GM18861 (cell line): ENCODE results near the gene SEPTIN12.
"Not testable (repeated sequence)": the region's sequence is repeated elsewhere in the genome, so short reads cannot be mapped to it uniquely, and the experiment has no call there.

ENCODE experiments used
- ATAC-seq: cut with Tn5 transposase; IDR thresholded peaks from one replicate; pipeline ENCODE4 v1.9.1; 2021; ENCODE audit not compliant: unreplicated experiment

SEPTIN12 gene

GRCh38 chr16:4785758-4786433, 2.2 kb downstream of the SEPTIN12 start:
- ATAC-seq, result no peak

- ATAC-seq, result not testable (repeated sequence)
Measured at GRCh38 chr16:4784444-4784987, 3.6 kb downstream of the SEPTIN12 start.

- no peak for ATAC-seq
Measured at GRCh38 chr16:4783951-4784336, 4.2 kb downstream of the SEPTIN12 start.

- ATAC-seq, result no peak
Measured at GRCh38 chr16:4783251-4783950, 4.7 kb downstream of the SEPTIN12 start.

GRCh38 chr16:4780235-4780634, 7.9 kb downstream of the SEPTIN12 start:
- ATAC-seq, result no peak

DNA sequence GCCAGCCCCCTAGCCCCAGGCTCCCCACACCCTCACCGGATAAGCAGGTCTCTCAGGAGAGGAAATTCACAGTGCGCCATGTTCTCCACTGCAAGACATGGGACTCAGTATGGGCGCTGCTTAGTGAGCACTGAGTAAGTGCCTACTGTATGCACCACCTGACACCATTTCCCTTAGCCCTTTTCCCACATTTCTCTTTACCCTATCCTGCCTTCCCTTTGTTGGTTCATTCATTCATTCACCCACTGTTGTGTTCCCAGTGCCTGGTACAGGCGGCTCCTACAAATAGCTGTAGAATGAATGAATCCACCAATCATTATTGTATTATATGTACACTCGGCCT, 10.1 kb downstream of the SEPTIN12 start:
- no peak for ATAC-seq

DNA sequence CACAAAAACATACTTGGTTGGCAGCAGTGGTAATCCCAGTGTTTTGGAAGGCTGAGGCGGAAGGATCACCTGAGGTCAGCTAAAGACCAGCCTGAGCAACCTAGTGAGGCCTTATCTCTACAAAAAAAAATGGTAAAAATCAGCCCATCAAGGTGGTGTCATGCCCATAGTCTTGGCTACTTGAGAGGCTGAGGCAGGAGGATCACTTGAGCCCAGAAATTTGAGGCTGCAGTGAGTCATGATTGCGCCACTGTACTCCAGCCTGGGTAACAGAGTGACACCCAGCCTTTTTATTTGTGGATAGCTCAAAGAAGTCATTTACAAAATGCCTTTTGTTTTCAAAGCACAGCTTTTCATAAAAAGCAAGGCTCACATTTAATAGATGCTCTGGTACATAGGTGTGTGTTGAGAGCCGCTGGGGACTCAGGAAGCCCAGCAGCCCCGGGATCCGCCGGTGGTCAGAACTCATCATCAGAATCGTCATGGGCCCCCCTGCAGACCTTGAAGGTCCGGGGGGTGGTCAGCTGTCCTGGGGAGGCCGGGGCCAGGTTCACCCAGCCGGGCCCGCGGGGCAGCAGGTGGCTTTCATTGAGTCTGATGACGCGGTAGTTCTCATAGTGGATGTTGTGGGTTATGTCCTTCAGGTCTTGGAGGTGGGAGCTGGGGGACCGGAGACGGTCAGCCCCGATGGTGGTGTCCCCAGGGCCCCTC, 10.7 kb downstream of the SEPTIN12 start:
- no peak for ATAC-seq

GRCh38 chr16:4776141-4776705, 11.9 kb downstream of the SEPTIN12 start:
- no peak for ATAC-seq

DNA sequence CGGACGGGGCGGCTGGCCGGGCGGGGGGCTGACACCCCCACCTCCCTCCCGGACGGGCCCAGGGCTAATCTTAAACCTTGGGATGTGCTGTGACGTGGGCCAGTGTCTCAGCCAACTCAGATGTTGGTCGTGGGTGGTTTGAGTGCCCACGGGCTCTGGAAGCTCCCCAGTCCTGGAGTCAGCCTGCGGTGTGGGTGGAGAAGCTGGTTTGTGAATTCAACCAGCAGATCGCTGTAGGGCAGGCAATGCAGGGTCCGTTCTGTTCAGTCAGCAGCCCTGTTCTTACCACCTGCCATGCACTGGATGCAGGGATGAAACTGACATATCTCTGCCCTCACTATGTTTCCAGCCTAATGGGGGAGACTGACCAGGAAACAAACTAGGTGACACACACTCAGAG, 13.1 kb downstream of the SEPTIN12 start:
- ATAC-seq, result no peak

DNA sequence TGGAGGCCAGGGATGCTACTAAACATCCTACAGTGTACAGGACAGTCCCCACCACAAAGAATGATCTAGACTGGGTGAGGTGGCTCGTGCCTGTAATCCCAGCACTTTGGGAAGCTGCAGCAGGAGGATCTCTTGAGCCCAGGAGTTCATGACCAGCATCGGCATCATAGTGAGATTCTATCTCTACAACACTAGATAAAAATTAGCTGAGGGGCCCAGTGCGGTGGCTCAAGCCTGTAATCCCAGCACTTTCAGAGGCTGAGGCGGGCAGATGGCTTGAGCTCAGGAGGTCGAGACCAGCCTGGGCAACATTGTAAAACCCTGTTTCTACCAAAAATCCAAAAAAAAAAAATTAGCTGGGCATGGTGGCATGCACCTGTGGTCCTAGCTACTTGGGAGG, 15.8 kb downstream of the SEPTIN12 start:
- ATAC-seq, result no peak

- ATAC-seq, result no peak
Measured at GRCh38 chr16:4771646-4772045, 16.5 kb downstream of the SEPTIN12 start.

GRCh38 chr16:4769306-4769638, 18.9 kb downstream of the SEPTIN12 start:
- no peak for ATAC-seq

DNA sequence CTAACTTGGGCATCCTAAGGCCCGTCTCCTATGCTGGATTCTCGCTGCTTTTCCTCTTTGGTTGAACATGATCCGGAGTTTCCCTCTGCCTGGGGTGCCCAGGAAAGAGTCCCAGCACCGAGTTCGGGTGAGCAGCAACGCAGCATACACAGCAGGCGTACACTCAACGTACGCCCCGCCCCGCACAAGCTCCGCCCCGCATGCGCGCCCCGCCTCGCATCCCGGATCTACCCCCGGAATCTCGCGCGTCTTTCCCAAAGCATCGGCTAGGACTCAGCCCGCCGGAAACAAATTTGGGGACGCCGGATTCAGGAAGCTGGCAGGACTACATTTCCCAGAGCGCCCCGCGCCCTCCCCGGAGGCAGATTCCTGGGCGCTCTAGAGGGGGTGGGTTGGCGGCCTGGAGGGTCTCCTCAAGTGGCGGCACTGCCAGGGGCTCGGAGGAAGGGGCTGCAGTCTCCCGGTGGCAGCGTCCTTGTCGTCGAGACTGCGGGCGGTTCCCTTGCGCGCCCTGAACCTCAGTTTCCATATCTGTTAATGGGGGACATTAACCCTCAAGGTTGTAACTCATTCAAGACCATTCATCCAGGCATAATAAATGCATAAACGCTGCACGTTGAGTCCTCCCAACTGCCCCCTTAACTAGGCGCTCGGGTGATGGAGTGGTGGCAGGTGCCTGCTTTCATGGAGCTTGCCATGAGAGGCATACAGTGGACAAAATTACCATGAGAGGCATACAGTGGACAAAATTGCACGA, 19.4 kb downstream of the SEPTIN12 start:
- ATAC-seq, result peak; percentile 40

DNA sequence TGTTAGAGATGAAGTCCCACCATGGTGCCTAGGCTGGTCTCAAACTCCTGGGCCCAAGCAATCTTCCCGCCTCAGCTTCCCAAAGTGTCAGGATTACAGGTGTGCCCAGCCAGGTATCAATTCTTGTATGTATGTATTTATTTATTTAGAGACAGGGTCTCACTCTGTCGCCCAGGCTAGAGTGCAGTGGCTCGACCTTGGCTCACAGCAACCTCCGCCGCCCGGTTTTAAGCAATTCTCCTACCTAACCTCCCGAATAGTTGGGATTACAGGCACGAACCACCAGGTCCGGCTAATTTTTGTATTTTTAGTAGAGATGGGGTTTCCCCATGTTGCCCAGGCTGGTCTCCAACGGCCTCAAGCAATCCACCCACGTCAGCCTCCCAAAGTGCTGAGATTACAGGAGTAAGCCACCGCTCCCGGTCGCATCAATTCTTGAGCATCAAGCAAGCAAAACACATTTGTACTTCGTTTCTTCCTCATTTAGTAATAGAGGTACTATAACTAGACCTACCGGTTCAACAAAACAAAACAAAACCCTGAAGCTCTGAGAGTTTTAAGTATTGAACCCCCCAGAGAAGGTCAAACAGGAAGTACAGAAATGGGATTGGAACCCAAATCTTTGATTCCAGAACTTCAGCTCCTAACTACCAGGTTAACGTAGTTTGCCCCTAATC, 20.1 kb downstream of the SEPTIN12 start:
- no peak for ATAC-seq

DNA sequence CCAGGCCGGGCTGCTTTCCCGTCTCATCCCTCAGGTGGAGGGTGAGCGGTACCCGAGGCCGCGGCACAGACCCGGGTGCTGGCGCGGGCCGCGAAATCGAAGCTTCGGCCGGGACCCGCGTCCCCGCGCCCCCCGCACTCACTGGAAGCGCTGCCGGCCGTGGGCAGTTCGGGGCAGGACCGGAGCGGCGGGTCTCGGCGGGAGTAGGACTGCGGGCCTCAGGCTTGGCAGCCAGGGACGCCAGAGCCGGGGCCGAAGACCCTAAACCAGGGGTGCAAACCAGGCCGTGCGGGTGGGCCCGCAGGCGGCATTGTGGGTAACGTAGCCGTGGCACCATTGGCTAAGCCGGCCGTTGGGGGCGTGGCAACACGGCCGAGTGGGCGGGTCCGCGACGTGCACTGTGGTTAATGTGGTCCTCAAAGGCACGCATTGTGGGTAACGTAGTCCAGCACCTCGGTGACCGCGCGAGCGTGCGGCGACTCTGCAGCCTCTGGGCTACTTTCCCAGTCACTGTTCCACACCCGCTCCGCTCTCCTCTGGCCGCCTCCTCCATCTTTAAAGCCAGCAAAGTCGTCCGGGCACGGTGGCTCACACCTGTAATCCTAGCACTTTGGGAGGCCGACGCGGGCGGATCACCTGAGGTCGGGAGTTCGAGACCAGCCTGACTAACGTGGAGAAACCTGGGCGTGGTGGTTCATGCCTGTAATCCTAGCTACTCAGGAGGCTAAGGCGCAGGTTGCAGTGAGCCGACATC, 21.1 kb downstream of the SEPTIN12 start, which contains the start of gene ZNF500:
Gene ZNF500, minus strand, starts transcription at position 288 of the 754 bp plus-strand sequence. CDS start 1,184 bp downstream, outside the sequence.
- peak; percentile 83 for ATAC-seq

GRCh38 chr16:4765511-4766474, 22.4 kb downstream of the SEPTIN12 start:
- ATAC-seq, result no peak

GRCh38 chr16:4763791-4764190, 24.4 kb downstream of the SEPTIN12 start:
- no peak for ATAC-seq

GRCh38 chr16:4762205-4762604, 25.9 kb downstream of the SEPTIN12 start:
- ATAC-seq, result no peak
